ENCODE data around the gene UCN2.
A peak's percentile ranks its signal among the peaks of the same experiment; 100 is the strongest.
"Not testable (repeated sequence)": the region's sequence is repeated elsewhere in the genome, so short reads cannot be mapped to it uniquely, and the experiment has no call there.

The UCN2 gene

GRCh38 chr3:48553886-48554845 is 9.4 kb downstream of the UCN2 start:
- Histone ChIP-seq H3K27me3 (replicated peaks; ENCODE audit: control insufficient read depth, insufficient read depth, low read length, poor library complexity, severe bottlenecking) (no peaks in the 10 kb centered on the region), H3K36me3 (ENCODE audit: control insufficient read depth, insufficient read depth, low read length) (no peaks in the 10 kb centered on the region), H3K27ac (ENCODE audit: insufficient read depth, low read length, poor library complexity, severe bottlenecking) (no peak overlapping the region), H3K4me1 (ENCODE audit: control insufficient read depth, insufficient read depth, low read length, poor library complexity, severe bottlenecking) (peaks cover 12% of the 10 kb centered on the region), H3K4me3 (ENCODE audit: insufficient read depth, low read depth, low read length, poor library complexity, severe bottlenecking) (no peak overlapping the region), H3K9me3 (ENCODE audit: control insufficient read depth, low read length) (no peaks in the 10 kb centered on the region)
- DNase-seq = no peak

GRCh38 chr3:48553361-48553760 is 10.2 kb downstream of the UCN2 start:
- no peak overlapping the region for H3K27ac ChIP-seq (ENCODE audit: insufficient read depth, low read length, poor library complexity, severe bottlenecking)
- H3K4me3 ChIP-seq (ENCODE audit: insufficient read depth, low read depth, low read length, poor library complexity, severe bottlenecking) = no peak overlapping the region
- H3K9me3 ChIP-seq (ENCODE audit: control insufficient read depth, low read length) = no peaks in the 10 kb centered on the region
- DNase-seq = no peak
- H3K27me3 ChIP-seq (replicated peaks; ENCODE audit: control insufficient read depth, insufficient read depth, low read length, poor library complexity, severe bottlenecking) = no peaks in the 10 kb centered on the region
- H3K4me1 ChIP-seq (ENCODE audit: control insufficient read depth, insufficient read depth, low read length, poor library complexity, severe bottlenecking) = peaks cover 16% of the 10 kb centered on the region
- no peaks in the 10 kb centered on the region for H3K36me3 ChIP-seq (ENCODE audit: control insufficient read depth, insufficient read depth, low read length)

- no peaks in the 10 kb centered on the region for H3K9me3 ChIP-seq (ENCODE audit: control insufficient read depth, low read length)
- H3K27me3 ChIP-seq (replicated peaks; ENCODE audit: control insufficient read depth, insufficient read depth, low read length, poor library complexity, severe bottlenecking) = no peaks in the 10 kb centered on the region
- peaks cover 15% of the 10 kb centered on the region for H3K4me1 ChIP-seq (ENCODE audit: control insufficient read depth, insufficient read depth, low read length, poor library complexity, severe bottlenecking)
- H3K36me3 ChIP-seq (ENCODE audit: control insufficient read depth, insufficient read depth, low read length) = no peaks in the 10 kb centered on the region
- H3K27ac ChIP-seq (ENCODE audit: insufficient read depth, low read length, poor library complexity, severe bottlenecking) = no peak overlapping the region
- no peak for DNase-seq
- no peak overlapping the region for H3K4me3 ChIP-seq (ENCODE audit: insufficient read depth, low read depth, low read length, poor library complexity, severe bottlenecking)
These were observed 11.2 kb downstream of the UCN2 start for GRCh38 chr3:48552111-48552951.

- peaks cover 12% of the 10 kb centered on the region for H3K4me1 ChIP-seq (ENCODE audit: control insufficient read depth, insufficient read depth, low read length, poor library complexity, severe bottlenecking)
- H3K27ac ChIP-seq (ENCODE audit: insufficient read depth, low read length, poor library complexity, severe bottlenecking); DNase-seq; H3K36me3 ChIP-seq (ENCODE audit: control insufficient read depth, insufficient read depth, low read length); H3K9me3 ChIP-seq (ENCODE audit: control insufficient read depth, low read length); H3K4me3 ChIP-seq (ENCODE audit: insufficient read depth, low read depth, low read length, poor library complexity, severe bottlenecking); H3K27me3 ChIP-seq (replicated peaks; ENCODE audit: control insufficient read depth, insufficient read depth, low read length, poor library complexity, severe bottlenecking): not testable (repeated sequence)
These were observed 11.9 kb downstream of the UCN2 start for GRCh38 chr3:48551651-48552050.

GRCh38 chr3:48548729-48549705 is 14.6 kb downstream of the UCN2 start:
- H3K4me1 ChIP-seq (ENCODE audit: control insufficient read depth, insufficient read depth, low read length, poor library complexity, severe bottlenecking) = peaks cover 4% of the 10 kb centered on the region
- peak; percentile 61 to 74 (median 62) for DNase-seq
- H3K36me3 ChIP-seq (ENCODE audit: control insufficient read depth, insufficient read depth, low read length) = no peaks in the 10 kb centered on the region
- no peaks in the 10 kb centered on the region for H3K27me3 ChIP-seq (replicated peaks; ENCODE audit: control insufficient read depth, insufficient read depth, low read length, poor library complexity, severe bottlenecking)
- no peak overlapping the region for H3K27ac ChIP-seq (ENCODE audit: insufficient read depth, low read length, poor library complexity, severe bottlenecking)
- no peaks in the 10 kb centered on the region for H3K9me3 ChIP-seq (ENCODE audit: control insufficient read depth, low read length)
- H3K4me3 ChIP-seq (ENCODE audit: insufficient read depth, low read depth, low read length, poor library complexity, severe bottlenecking) = no peak overlapping the region

- DNase-seq = no peak
- Histone ChIP-seq H3K27me3 (replicated peaks; ENCODE audit: control insufficient read depth, insufficient read depth, low read length, poor library complexity, severe bottlenecking) (no peaks in the 10 kb centered on the region), H3K9me3 (ENCODE audit: control insufficient read depth, low read length) (no peaks in the 10 kb centered on the region), H3K4me3 (ENCODE audit: insufficient read depth, low read depth, low read length, poor library complexity, severe bottlenecking) (no peak overlapping the region), H3K27ac (ENCODE audit: insufficient read depth, low read length, poor library complexity, severe bottlenecking) (no peak overlapping the region), H3K4me1 (ENCODE audit: control insufficient read depth, insufficient read depth, low read length, poor library complexity, severe bottlenecking) (peaks cover 4% of the 10 kb centered on the region), H3K36me3 (ENCODE audit: control insufficient read depth, insufficient read depth, low read length) (no peaks in the 10 kb centered on the region)
These were observed 15.5 kb downstream of the UCN2 start for GRCh38 chr3:48548126-48548525.

GRCh38 chr3:48546203-48546829 is 17.3 kb downstream of the UCN2 start:
- H3K27me3 ChIP-seq (replicated peaks; ENCODE audit: control insufficient read depth, insufficient read depth, low read length, poor library complexity, severe bottlenecking) = no peaks in the 10 kb centered on the region
- no peak for DNase-seq
- no peak overlapping the region for H3K27ac ChIP-seq (ENCODE audit: insufficient read depth, low read length, poor library complexity, severe bottlenecking)
- H3K36me3 ChIP-seq (ENCODE audit: control insufficient read depth, insufficient read depth, low read length) = no peaks in the 10 kb centered on the region
- no peak overlapping the region for H3K4me3 ChIP-seq (ENCODE audit: insufficient read depth, low read depth, low read length, poor library complexity, severe bottlenecking)
- peaks cover 4% of the 10 kb centered on the region for H3K4me1 ChIP-seq (ENCODE audit: control insufficient read depth, insufficient read depth, low read length, poor library complexity, severe bottlenecking)
- H3K9me3 ChIP-seq (ENCODE audit: control insufficient read depth, low read length) = no peaks in the 10 kb centered on the region

GRCh38 chr3:48544141-48544540 is 19.4 kb downstream of the UCN2 start:
- Histone ChIP-seq H3K27ac (ENCODE audit: insufficient read depth, low read length, poor library complexity, severe bottlenecking) (no peak overlapping the region), H3K27me3 (replicated peaks; ENCODE audit: control insufficient read depth, insufficient read depth, low read length, poor library complexity, severe bottlenecking) (no peaks in the 10 kb centered on the region), H3K36me3 (ENCODE audit: control insufficient read depth, insufficient read depth, low read length) (no peaks in the 10 kb centered on the region), H3K9me3 (ENCODE audit: control insufficient read depth, low read length) (no peaks in the 10 kb centered on the region), H3K4me1 (ENCODE audit: control insufficient read depth, insufficient read depth, low read length, poor library complexity, severe bottlenecking) (peaks cover 4% of the 10 kb centered on the region), H3K4me3 (ENCODE audit: insufficient read depth, low read depth, low read length, poor library complexity, severe bottlenecking) (no peak overlapping the region)
- no peak for DNase-seq

- H3K36me3 ChIP-seq (ENCODE audit: control insufficient read depth, insufficient read depth, low read length) = no peaks in the 10 kb centered on the region
- H3K4me3 ChIP-seq (ENCODE audit: insufficient read depth, low read depth, low read length, poor library complexity, severe bottlenecking) = no peak overlapping the region
- no peaks in the 10 kb centered on the region for H3K27me3 ChIP-seq (replicated peaks; ENCODE audit: control insufficient read depth, insufficient read depth, low read length, poor library complexity, severe bottlenecking)
- H3K27ac ChIP-seq (ENCODE audit: insufficient read depth, low read length, poor library complexity, severe bottlenecking) = no peak overlapping the region
- no peaks in the 10 kb centered on the region for H3K4me1 ChIP-seq (ENCODE audit: control insufficient read depth, insufficient read depth, low read length, poor library complexity, severe bottlenecking)
- no peak for DNase-seq
- H3K9me3 ChIP-seq (ENCODE audit: control insufficient read depth, low read length) = no peaks in the 10 kb centered on the region
These were observed 20.2 kb downstream of the UCN2 start for GRCh38 chr3:48543271-48543866.

All from effector memory CD4-positive, alpha-beta T cell (primary cell).